ENCODE data around the gene ESRRB.

DNA sequence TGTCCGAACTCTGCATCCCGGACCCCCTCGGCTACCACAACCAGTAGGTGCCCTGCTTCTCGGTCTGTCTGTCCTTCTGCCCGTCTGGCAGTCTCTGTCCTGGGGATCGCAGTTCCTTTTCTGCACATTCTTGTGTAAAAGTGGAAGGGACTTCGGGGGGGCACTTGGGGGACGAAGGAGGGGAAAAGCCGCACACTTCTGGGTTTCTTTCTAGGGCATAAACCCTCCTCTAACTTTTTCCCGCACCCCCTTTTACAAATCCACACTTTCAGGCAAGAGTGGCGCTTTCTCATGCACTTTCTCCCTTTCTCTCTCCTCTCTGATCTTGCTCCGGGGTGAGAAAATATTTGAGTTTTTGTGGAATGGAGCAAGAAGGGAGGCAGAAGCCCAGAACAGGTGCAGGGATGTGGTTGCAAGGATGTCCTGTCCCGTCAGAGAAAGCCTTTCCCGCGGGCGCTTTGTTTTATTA, 506 bp downstream of the ESRRB start:
- TF ChIP-seq, protein P1, sequence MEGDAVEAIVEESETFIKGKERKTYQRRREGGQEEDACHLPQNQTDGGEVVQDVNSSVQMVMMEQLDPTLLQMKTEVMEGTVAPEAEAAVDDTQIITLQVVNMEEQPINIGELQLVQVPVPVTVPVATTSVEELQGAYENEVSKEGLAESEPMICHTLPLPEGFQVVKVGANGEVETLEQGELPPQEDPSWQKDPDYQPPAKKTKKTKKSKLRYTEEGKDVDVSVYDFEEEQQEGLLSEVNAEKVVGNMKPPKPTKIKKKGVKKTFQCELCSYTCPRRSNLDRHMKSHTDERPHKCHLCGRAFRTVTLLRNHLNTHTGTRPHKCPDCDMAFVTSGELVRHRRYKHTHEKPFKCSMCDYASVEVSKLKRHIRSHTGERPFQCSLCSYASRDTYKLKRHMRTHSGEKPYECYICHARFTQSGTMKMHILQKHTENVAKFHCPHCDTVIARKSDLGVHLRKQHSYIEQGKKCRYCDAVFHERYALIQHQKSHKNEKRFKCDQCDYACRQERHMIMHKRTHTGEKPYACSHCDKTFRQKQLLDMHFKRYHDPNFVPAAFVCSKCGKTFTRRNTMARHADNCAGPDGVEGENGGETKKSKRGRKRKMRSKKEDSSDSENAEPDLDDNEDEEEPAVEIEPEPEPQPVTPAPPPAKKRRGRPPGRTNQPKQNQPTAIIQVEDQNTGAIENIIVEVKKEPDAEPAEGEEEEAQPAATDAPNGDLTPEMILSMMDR (IDR thresholded peaks at IDR 0.05), result no peak
- TF ChIP-seq POLR2AphosphoS5 (IDR thresholded peaks at IDR 0.05) (no peak), POLR2A (IDR thresholded peaks at IDR 0.05) (no peak)

Data from transverse colon (tissue), 4 donors.